Measurements from ENCODE around the gene SUMO2. TPM values are rescaled to one million over a fixed set of nuclear protein-coding genes. Genes with fewer than 3 reads are reported as not detected.
A peak's percentile ranks its signal among the peaks of the same experiment; 100 is the strongest.

SUMO2 gene
- total and polyA plus RNA-seq, 2 of the 13 experiments (the other 11 are each of a cell fraction or from before 2014, with no cell fraction given): 337 to 553 TPM

GRCh38 chr17:75152922-75153779 lies 29.6 kb downstream of the SUMO2 start (continued):
- TF ChIP-seq ZBTB44 (CRISPR knock-in tag; IDR thresholded peaks at IDR 0.05) (no peak), TCF7 (IDR thresholded peaks at IDR 0.05; ENCODE audit: low read depth) (no peak), ZNF207 (IDR thresholded peaks at IDR 0.05; ENCODE audit: borderline replicate concordance) (no peak), HIVEP1 (CRISPR knock-in tag; IDR thresholded peaks at IDR 0.05) (peak; percentile 44; the same call in 1 of the 2 replicates), POLR2G (IDR thresholded peaks at IDR 0.05; ENCODE audit: low read depth, low read length) (peak; percentile 40; the same call in 1 of the 2 replicates), U2AF2 (IDR thresholded peaks at IDR 0.05; ENCODE audit: low read depth, low read length) (no peak), ZNF530 (CRISPR knock-in tag; IDR thresholded peaks at IDR 0.05; ENCODE audit: low read depth) (no peak), ZNF652 (CRISPR knock-in tag; IDR thresholded peaks at IDR 0.05; ENCODE audit: borderline replicate concordance, low read depth) (no peak), IRX3 (CRISPR knock-in tag; IDR thresholded peaks at IDR 0.05; ENCODE audit: borderline replicate concordance, low read depth) (no peak), ZNF883 (CRISPR knock-in tag; IDR thresholded peaks at IDR 0.05; ENCODE audit: not compliant biosample characterization) (no peak), TGIF2 (CRISPR knock-in tag; IDR thresholded peaks at IDR 0.05) (no peak; the same call in 1 of the 2 replicates), REPIN1 (CRISPR knock-in tag; IDR thresholded peaks at IDR 0.05; ENCODE audit: borderline replicate concordance, low read depth) (no peak), ZNF557 (CRISPR knock-in tag; IDR thresholded peaks at IDR 0.05) (no peak), ZNF225 (CRISPR knock-in tag; IDR thresholded peaks at IDR 0.05) (0 out of 2 replicates have a peak, but pooled peaks have one; percentile 47), ZNF720 (CRISPR knock-in tag; IDR thresholded peaks at IDR 0.05) (no peak), KLF13 (CRISPR knock-in tag; IDR thresholded peaks at IDR 0.05) (no peak), HINFP (CRISPR knock-in tag; IDR thresholded peaks at IDR 0.05; ENCODE audit: low read depth) (no peak), ZNF850 (CRISPR knock-in tag; conservative IDR thresholded peaks at IDR 0.05) (no peak), TP53 (CRISPR knock-in tag; conservative IDR thresholded peaks at IDR 0.05) (no peak), ZNF510 (CRISPR knock-in tag; IDR thresholded peaks at IDR 0.05; ENCODE audit: low read depth) (no peak)
- TF ChIP-seq, protein P1, sequence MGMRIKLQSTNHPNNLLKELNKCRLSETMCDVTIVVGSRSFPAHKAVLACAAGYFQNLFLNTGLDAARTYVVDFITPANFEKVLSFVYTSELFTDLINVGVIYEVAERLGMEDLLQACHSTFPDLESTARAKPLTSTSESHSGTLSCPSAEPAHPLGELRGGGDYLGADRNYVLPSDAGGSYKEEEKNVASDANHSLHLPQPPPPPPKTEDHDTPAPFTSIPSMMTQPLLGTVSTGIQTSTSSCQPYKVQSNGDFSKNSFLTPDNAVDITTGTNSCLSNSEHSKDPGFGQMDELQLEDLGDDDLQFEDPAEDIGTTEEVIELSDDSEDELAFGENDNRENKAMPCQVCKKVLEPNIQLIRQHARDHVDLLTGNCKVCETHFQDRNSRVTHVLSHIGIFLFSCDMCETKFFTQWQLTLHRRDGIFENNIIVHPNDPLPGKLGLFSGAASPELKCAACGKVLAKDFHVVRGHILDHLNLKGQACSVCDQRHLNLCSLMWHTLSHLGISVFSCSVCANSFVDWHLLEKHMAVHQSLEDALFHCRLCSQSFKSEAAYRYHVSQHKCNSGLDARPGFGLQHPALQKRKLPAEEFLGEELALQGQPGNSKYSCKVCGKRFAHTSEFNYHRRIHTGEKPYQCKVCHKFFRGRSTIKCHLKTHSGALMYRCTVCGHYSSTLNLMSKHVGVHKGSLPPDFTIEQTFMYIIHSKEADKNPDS (CRISPR knock-in tag; IDR thresholded peaks at IDR 0.05): no peak
- TF ChIP-seq, protein P2, sequence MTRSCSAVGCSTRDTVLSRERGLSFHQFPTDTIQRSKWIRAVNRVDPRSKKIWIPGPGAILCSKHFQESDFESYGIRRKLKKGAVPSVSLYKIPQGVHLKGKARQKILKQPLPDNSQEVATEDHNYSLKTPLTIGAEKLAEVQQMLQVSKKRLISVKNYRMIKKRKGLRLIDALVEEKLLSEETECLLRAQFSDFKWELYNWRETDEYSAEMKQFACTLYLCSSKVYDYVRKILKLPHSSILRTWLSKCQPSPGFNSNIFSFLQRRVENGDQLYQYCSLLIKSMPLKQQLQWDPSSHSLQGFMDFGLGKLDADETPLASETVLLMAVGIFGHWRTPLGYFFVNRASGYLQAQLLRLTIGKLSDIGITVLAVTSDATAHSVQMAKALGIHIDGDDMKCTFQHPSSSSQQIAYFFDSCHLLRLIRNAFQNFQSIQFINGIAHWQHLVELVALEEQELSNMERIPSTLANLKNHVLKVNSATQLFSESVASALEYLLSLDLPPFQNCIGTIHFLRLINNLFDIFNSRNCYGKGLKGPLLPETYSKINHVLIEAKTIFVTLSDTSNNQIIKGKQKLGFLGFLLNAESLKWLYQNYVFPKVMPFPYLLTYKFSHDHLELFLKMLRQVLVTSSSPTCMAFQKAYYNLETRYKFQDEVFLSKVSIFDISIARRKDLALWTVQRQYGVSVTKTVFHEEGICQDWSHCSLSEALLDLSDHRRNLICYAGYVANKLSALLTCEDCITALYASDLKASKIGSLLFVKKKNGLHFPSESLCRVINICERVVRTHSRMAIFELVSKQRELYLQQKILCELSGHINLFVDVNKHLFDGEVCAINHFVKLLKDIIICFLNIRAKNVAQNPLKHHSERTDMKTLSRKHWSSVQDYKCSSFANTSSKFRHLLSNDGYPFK (CRISPR knock-in tag; IDR thresholded peaks at IDR 0.05; ENCODE audit: borderline replicate concordance): no peak; the same call in 1 of the 2 replicates

All from HepG2 (cell line).